ENCODE data around the gene NOL4L.

DNA sequence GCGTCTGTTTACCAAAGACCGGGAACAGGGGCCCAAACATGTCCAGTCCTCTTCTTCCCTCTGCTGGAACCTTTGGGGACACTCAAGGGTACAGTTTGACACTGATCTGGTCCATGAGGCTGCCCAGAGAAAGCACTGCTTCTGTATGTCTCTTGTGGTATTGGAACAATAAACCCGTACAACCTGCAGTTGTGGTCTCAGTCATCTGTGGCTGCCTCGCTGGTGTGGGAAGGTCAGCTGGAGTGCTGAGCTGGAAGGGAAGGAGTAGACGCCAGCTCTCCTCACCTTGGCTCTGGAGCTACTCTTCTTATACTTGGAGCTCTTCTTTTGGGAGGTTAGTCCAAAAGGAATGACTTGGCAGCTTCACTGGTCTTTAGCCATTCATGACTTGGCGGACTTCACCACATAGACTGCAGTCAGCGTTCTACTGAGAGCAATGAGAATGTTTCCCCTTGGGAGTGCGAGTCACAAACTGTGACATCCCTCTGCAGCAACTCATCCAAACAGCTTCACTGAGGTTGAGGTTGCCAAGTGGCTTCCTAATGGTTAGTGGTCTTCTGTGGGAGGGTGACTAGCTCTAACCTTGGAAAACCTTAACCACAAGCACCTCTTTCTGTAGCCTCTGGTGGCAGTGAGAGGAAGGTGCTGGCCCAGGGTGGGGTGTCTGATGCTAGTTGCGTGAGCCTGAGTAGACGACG, 145.9 kb downstream of the NOL4L start:
- TF ChIP-seq, protein P1, sequence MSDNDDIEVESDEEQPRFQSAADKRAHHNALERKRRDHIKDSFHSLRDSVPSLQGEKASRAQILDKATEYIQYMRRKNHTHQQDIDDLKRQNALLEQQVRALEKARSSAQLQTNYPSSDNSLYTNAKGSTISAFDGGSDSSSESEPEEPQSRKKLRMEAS (IDR thresholded peaks at IDR 0.05; ENCODE audit: low read depth, low read length): peak; percentile 27; the same call in 1 of the 2 replicates
- TF ChIP-seq POLR2A (IDR thresholded peaks at IDR 0.05; ENCODE audit: extremely low read depth, insufficient read length): no peak

All from NB4 (cell line).